Mucosa of rectum (tissue), 2 donors: Measurements from ENCODE around the gene PLA2G4D.

ENCODE experiments used
- H3K27ac ChIP-seq, 2 donors: one replicate each; pipeline ENCODE4 v1.7.0; 2013; ENCODE audit warnings: inconsistent platforms in 2 of 2, low read depth in 2 of 2, low read length in 2 of 2
- H3K27me3 ChIP-seq, 2 donors: one replicate each; pipeline ENCODE4 v1.7.0; 2013; ENCODE audit warnings: low read length in 2 of 2; ENCODE audit not compliant: control insufficient read depth in 2 of 2, insufficient read depth in 2 of 2
- H3K36me3 ChIP-seq, 2 donors: one replicate each; pipeline ENCODE4 v1.7.0; 2013; ENCODE audit warnings: low read length in 2 of 2; ENCODE audit not compliant: control insufficient read depth in 2 of 2, insufficient read depth in 2 of 2
- H3K4me1 ChIP-seq, 2 donors: one replicate each; pipeline ENCODE4 v1.7.0; 2013; ENCODE audit warnings: low read length in 2 of 2, mild to moderate bottlenecking in 1 of 2; ENCODE audit not compliant: control insufficient read depth in 2 of 2, insufficient read depth in 2 of 2
- H3K4me3 ChIP-seq, 2 donors: one replicate each; pipeline ENCODE4 v1.7.0; 2013; ENCODE audit warnings: low read length in 2 of 2
- H3K9ac ChIP-seq, 2 donors: one replicate each; pipeline ENCODE4 v1.7.0; 2013; ENCODE audit warnings: low read length in 2 of 2, low read depth in 1 of 2, mild to moderate bottlenecking in 1 of 2
- H3K9me3 ChIP-seq, 2 donors: one replicate each; pipeline ENCODE4 v1.7.0; 2013; ENCODE audit warnings: low read length in 2 of 2; ENCODE audit not compliant: control insufficient read depth in 2 of 2
- donor health status: healthy.
- donor health status: Normal muscosa, but diverticular disease.

PLA2G4D gene

DNA sequence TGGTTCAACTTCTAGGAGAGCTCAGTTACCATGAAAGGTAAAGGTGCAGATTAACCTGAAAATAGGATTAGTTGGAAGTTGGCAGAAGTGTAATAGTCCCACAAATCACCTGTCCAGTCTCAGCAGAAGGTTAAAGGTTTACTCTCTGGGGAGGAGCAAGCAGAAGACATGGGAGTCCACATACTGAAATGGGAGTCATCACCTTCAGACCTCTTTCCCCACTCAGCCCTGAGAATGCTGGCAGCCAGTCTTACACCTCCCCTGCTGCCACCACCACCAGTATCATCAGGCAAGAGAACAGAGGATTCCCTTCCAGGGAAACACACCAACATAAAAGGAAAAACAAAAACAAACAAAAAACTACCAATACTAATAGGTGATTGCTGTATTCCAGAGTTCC is 13.8 kb upstream of the PLA2G4D start:
- Histone ChIP-seq H3K4me3 (no peak overlapping the region), H3K36me3 (no peaks in the 10 kb centered on the region), H3K27me3 (no peaks in the 10 kb centered on the region), H3K4me1 (peaks cover 12 to 24% of the 10 kb centered on the region in 2 donors), H3K27ac (peak overlapping the region in 1 of 2 donors; percentile 50), H3K9ac (peak overlapping the region in 1 of 2 donors; percentile 17), H3K9me3 (no peaks in the 10 kb centered on the region)

GRCh38 chr15:42107473-42107872 is 13.1 kb upstream of the PLA2G4D start:
- Histone ChIP-seq H3K27ac (peak overlapping the region; percentile 50 to 77), H3K36me3 (no peaks in the 10 kb centered on the region), H3K27me3 (no peaks in the 10 kb centered on the region), H3K4me1 (peaks cover 12 to 21% of the 10 kb centered on the region in 2 donors), H3K9ac (peak overlapping the region in 1 of 2 donors; percentile 17), H3K4me3 (peak overlapping the region; percentile 37 to 38), H3K9me3 (no peaks in the 10 kb centered on the region)

DNA sequence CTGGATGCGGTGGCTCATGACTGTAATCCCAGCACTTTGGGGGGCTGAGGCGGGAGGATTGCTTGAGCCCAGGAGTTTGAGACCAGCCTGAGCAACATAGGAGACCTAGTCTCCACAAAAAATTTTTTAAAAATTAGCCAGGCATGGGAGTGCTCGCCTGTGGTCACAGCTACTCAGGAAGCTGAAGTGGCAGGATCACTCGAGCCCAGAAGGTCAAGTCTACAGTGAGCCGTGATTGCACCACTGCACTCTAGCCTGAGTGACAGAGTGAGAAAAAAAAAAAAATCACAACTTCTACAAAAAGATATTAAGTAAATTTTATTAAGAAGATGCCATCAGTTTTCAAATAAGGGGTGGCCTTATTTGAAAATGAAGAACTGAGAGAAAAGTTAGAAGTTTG is 11.9 kb upstream of the PLA2G4D start:
- Histone ChIP-seq H3K9me3 (no peaks in the 10 kb centered on the region), H3K4me1 (peaks cover 12 to 20% of the 10 kb centered on the region in 2 donors), H3K9ac (no peak overlapping the region), H3K36me3 (no peaks in the 10 kb centered on the region), H3K27ac (no peak overlapping the region), H3K27me3 (no peaks in the 10 kb centered on the region), H3K4me3 (no peak overlapping the region)

- Histone ChIP-seq H3K36me3 (no peaks in the 10 kb centered on the region), H3K9ac (no peak overlapping the region), H3K27ac (no peak overlapping the region), H3K27me3 (no peaks in the 10 kb centered on the region), H3K4me1 (peaks cover 17 to 35% of the 10 kb centered on the region in 2 donors), H3K4me3 (no peak overlapping the region), H3K9me3 (no peaks in the 10 kb centered on the region)
These were observed 9.9 kb upstream of the PLA2G4D start for GRCh38 chr15:42104095-42104891.

- Histone ChIP-seq H3K4me3 (no peak overlapping the region), H3K27ac (no peak overlapping the region), H3K9me3 (no peaks in the 10 kb centered on the region), H3K27me3 (no peaks in the 10 kb centered on the region), H3K4me1 (peaks cover 12 to 28% of the 10 kb centered on the region in 2 donors), H3K9ac (no peak overlapping the region), H3K36me3 (no peaks in the 10 kb centered on the region)
These were observed 8.4 kb upstream of the PLA2G4D start for GRCh38 chr15:42102646-42103235.

GRCh38 chr15:42101861-42102260 is 7.5 kb upstream of the PLA2G4D start:
- Histone ChIP-seq H3K4me3 (no peak overlapping the region), H3K27ac (no peak overlapping the region)

GRCh38 chr15:42100021-42100800 is 5.8 kb upstream of the PLA2G4D start:
- no peak overlapping the region for H3K9ac ChIP-seq
- H3K36me3 ChIP-seq: no peaks in the 10 kb centered on the region
- no peaks in the 10 kb centered on the region for H3K9me3 ChIP-seq
- H3K4me1 ChIP-seq: peaks cover 5 to 15% of the 10 kb centered on the region in 2 donors
- H3K4me3 ChIP-seq: no peak overlapping the region
- H3K27ac ChIP-seq: peak overlapping the region; percentile 8 to 19
- no peaks in the 10 kb centered on the region for H3K27me3 ChIP-seq

More at GRCh38 chr15:42101861-42102260, 7.5 kb upstream of the PLA2G4D start:
- H3K9me3 ChIP-seq: no peaks in the 10 kb centered on the region
- no peaks in the 10 kb centered on the region for H3K36me3 ChIP-seq
- H3K9ac ChIP-seq: no peak overlapping the region
- H3K27me3 ChIP-seq: no peaks in the 10 kb centered on the region
- peaks cover 10 to 23% of the 10 kb centered on the region in 2 donors for H3K4me1 ChIP-seq

DNA sequence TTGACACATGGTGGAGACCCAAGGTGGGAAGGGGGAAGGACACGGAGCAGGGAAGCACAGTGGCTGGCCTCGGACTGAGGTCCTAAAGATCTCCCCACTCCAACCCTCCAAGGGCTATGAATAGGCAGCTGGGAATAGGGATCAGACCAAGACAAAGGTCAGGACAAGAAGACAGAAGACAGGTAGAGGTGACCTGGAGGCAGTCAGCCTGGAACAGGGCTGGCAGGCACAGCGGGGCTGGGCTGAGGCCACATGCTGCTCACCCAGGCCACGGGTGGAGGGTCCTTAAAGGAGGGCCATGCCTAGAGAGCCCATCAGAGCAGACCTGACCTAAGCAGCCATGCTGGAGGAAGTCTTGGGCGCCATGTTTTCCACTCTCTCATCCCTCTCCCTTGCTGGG is 2.7 kb upstream of the PLA2G4D start:
- Histone ChIP-seq H3K4me3 (no peak overlapping the region), H3K4me1 (peaks cover 5 to 15% of the 10 kb centered on the region in 2 donors), H3K27me3 (no peaks in the 10 kb centered on the region), H3K9ac (no peak overlapping the region), H3K36me3 (no peaks in the 10 kb centered on the region), H3K9me3 (no peaks in the 10 kb centered on the region), H3K27ac (no peak overlapping the region)

DNA sequence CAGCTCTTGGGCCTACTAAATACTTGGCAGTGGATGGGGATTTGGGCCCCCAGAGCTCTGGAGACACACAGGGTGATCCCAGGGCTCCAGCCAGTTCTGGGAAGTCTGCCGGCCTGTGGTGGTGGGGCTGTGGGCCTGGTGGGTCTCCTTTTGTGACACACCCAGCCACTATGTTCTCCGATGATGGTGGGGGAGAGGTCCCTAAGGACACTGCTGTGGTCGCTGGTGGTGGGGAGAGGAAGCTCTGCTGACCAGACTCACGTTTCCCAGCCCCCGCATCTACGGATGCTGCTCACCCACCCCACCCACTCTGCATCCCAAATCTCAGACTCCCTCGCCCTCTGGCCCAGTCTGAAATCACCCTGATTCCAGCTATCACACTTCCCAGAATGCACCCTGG is 396 bp downstream of the PLA2G4D start:
- H3K4me3 ChIP-seq: no peak overlapping the region
- peaks cover 3 to 7% of the 10 kb centered on the region in 2 donors for H3K4me1 ChIP-seq
- no peaks in the 10 kb centered on the region for H3K27me3 ChIP-seq
- H3K9ac ChIP-seq: no peak overlapping the region
- no peak overlapping the region for H3K27ac ChIP-seq
- H3K9me3 ChIP-seq: no peaks in the 10 kb centered on the region
- H3K36me3 ChIP-seq: no peaks in the 10 kb centered on the region
